HG03066 (cell line): ENCODE data around the gene FRMD5.
"Not testable (repeated sequence)": the region's sequence is repeated elsewhere in the genome, so short reads cannot be mapped to it uniquely, and the experiment has no call there.

Experiments used
- ATAC-seq: cut with Tn5 transposase; IDR thresholded peaks from one replicate; pipeline ENCODE4 v1.9.1; 2021; ENCODE audit warnings: low read depth; ENCODE audit not compliant: unreplicated experiment

The FRMD5 gene

DNA sequence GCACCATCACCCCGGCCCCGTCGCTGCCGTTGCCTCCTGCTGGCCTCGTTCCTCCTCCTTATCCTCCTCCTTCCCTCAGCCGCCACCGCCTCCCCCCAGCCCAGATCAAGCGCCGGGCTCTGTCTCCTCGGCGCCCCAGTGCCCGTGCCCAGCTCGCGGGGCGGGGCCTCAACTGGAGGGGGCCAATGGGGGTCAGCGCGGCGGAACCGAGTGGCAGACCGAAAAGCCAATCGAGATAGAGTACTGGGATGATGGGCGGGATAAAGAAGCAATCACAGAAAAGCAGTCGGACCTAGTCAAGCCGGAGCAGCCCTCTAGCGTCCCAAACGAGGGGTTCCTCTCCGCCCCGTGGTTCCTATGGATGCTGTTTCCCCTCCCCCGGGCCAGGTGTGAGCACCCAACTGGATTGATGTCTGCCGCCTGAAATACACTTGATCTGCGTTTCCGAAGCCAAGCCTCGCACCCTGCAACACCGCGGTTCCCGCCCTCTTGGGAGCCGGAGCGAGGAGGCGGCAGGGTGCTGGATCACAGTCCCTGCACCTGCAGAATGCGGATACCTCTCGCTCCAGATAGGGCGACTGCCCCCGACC is at the start of gene FRMD5:
Gene FRMD5, minus strand, starts transcription at position 121 of the 590 bp plus-strand sequence.
- ATAC-seq: peak; percentile 93

DNA sequence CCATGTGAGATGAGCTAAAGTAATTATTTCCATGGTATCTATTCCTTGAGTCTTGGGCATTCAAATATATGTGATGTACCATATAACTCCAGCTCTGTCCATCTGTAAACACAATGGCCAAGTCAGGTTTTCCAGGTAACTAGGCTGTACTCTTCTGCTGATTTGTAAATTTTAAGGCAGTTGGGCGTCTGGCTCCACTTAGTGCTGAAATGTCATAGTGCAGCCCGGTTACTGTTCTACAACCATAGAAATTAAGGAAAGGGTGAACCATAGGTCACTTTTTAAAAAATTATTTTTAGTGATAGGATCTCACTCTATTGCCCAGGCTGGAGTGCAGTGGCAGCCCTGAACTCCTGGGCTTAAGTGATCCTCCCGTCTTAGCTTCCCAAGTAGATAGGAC is 48.8 kb upstream of the FRMD5 start:
- no peak for ATAC-seq

DNA sequence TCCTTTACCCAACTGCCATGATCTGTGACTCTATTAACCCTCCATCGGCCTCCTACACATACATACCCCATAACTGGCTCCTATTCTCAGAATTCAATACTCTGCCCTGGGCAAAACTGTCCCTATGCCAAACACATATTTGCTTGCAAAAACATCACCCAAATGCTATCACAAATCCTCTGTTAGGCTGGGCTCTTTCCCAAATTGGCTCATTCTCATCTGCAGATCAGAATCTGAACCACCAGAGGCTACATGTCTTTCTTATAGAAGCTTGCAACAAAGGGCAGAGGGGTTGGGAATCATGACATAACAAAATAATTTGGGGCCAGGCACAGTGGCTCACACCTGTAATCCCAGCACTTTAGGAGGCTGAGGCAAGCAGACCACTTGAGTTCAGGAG is 48.1 kb upstream of the FRMD5 start:
- ATAC-seq: no peak

DNA sequence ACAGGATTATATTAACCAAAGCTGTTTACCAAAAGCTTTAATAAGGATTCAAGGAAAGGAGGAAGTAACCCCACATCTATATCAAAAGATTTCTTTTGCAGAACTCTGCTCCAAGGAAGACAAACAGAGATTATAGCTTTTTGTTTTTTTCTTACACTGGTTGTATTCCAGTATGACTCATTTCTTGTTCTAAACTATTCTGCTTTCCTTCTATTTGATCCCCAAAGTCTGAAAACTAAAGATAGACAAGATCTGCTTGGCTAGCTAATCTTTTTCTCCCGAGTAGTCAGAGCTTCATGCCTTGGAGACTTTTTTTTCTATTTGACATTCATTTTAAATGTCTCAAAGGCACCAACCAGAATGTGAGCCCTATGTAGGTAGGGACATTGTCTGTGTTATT is 36.8 kb upstream of the FRMD5 start:
- ATAC-seq: no peak

DNA sequence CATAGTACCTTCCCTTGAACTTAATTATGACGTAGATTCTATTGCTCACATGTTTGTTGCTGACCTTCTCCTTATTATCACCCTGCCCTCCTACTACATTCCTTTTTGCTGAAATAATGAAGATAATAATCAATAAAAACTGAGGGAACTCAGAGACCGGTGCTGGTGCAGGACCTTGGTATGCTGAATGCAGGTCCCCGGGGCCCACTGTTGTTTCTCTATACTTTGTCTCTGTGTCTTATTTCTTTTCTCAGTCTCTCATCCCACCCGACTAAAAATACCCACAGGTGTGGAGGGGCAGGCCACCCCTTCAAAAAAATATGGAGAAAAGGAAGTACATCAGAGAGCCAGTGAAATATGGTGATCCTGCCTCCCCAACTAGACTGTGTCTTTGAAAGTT is 34.2 kb upstream of the FRMD5 start:
- not testable (repeated sequence) for ATAC-seq

DNA sequence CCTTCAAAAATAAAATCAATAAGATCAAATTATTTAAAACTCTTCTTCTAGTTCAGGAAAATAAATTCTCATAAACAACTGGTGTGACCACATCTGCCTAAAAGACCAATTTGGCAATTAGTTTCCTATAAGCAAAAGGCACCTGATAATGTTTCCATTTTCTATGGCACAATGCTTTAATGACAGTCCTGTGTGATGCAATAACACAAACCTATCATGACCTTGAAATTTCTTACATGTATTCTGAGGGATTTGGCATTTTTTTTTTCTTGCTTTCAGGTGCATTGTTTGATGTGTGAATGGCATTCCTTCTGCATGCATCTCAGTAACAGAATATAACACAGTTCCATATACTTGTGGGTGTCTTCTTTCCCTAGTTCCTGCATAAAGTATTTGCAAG is 32.5 kb upstream of the FRMD5 start:
- ATAC-seq: no peak

DNA sequence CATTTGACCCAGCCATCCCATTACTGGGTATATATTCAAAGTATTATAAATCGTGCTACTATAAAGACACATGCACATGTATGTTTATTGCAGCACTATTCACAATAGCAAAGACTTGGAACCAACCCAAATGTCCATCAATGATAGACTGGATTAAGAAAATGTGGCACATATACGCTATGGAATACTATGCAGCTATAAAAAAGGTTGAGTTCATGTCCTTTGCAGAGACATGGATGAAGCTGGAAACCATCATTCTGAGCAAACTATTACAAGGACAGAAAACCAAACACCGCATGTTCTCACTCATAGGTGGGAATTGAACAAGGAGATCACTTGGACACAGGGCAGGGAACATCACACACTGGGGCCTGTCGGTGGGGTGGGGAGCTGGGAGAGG is 31.9 kb upstream of the FRMD5 start:
- not testable (repeated sequence) for ATAC-seq

DNA sequence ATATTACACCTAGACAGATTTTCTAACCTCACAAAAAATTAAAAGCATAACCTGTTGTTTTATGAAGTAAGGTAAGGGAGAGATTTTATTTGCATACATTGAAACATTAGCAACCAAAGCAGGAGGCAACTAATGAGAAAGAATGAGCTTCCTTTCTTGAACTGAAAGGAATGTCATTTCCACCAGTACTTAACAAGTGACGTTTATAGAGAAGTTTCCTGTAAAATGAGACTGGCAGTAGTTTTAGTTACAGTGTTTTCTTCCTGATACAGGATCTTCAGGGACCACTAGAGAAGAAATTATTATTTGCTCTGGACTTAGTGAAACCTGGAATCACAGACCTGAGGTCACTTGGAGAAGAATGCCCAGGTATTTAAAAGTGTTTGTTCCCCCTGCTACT is 27.4 kb upstream of the FRMD5 start:
- ATAC-seq: no peak

DNA sequence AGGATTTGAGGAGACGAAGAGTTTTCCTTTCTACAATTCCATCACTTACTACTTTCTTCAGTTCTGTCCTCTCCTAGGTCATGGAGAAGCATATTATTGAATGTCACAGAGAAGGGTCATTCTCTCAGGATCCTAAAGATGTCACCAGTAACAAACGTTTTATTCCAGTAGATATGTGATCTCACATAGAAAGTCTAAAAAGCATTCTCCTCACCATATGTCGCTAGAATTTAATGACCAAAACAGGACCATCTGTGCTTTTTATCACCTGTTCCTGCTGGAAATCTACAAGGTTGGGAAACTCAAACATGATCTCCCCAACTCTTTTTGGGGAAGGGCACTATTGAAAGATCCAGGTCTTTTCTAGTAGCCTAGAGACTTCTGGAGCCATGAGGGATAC is 24.0 kb upstream of the FRMD5 start:
- ATAC-seq: no peak

DNA sequence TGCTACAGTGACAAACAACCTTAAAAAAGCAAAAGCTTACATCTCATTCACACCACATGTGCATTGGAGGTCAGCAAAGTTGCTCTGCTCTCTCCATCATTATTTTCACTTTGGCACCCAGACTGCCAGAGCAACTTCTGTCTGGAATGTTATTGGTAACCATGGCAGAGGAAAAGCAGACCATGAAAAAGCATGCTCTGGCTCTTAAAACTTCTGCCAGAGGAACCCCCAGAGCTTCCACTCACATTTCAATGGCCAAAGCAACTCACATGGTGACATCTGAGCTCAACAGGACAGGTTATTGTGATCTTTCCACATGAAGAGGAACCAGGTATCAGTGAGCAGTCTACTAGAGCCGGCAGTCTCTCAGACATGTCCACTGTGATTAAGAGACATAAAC is 21.9 kb upstream of the FRMD5 start:
- ATAC-seq: no peak

DNA sequence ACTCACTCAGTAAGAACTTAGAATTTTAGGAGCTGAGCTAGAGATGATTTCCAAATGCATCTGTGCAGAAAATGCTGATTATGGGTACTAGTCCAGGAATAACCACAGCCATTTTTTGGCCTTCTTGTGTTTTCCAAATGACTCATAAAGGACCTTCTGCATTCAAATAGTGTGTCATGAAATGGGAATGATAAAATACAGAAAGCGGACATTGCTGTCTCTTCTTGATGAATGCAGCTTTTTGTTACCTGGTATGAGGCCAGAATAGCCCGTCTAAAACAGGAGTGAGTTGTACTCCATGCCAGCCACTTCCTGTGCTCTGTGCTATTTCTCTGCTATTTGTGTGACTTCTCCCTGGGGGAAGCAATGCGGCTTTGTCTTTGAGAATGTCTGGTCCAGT is 20.5 kb upstream of the FRMD5 start:
- no peak for ATAC-seq

DNA sequence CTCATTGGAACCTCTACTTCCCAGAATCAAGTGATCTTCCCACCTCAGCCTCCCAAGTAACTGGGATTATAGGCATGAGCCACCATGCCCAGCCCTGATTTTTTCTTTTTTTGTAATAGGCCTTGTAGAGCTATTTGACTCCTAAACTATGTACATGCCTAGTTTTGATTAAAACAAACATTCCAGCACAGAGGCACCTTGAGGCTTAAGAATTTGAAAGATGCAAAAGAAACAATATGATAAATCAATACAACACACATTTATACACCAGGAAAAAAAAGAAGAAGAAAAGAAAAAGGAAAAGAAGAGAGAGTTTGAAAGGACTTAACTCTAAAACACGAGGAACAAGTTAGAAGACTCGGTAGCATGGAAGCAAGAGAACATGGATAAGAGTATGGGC is 13.9 kb upstream of the FRMD5 start:
- no peak for ATAC-seq

DNA sequence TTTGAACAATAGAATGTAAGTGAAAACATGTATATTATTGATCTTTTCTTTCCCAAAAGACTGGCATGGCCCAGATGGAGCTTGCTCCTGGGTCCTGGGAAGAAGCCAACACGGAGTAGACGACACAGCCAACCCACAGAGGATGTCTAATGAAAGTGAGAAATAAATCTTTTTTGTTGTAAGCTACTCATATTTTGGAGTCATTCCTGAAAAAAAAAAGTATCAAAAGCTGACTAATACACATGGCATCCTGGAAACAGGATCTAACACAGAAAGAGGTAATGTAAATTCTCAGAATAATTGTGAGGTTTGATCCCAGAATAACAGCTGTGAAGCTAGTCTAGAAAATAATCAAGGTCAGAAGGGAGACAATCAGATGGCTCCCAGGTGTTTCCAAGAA is 12.6 kb upstream of the FRMD5 start:
- ATAC-seq: no peak

DNA sequence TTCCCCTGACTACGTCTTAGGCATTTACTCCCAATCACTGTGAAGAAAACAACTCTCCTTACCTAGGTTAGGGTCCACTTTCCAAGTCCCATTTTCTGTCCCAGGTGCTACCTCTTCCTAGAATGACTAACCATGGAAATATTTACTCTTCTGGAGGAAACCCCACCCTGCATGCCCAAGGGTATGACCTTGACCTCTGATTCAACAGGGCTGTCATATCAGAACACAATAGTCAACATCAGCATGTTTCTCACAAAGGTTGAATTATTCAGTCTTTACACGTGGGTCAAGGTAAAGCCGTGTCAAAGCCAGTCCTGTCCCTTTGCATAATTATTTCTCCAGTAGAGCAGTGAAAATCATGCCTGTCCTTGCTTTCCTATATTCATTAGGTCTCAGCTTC is 4.3 kb upstream of the FRMD5 start:
- no peak for ATAC-seq

DNA sequence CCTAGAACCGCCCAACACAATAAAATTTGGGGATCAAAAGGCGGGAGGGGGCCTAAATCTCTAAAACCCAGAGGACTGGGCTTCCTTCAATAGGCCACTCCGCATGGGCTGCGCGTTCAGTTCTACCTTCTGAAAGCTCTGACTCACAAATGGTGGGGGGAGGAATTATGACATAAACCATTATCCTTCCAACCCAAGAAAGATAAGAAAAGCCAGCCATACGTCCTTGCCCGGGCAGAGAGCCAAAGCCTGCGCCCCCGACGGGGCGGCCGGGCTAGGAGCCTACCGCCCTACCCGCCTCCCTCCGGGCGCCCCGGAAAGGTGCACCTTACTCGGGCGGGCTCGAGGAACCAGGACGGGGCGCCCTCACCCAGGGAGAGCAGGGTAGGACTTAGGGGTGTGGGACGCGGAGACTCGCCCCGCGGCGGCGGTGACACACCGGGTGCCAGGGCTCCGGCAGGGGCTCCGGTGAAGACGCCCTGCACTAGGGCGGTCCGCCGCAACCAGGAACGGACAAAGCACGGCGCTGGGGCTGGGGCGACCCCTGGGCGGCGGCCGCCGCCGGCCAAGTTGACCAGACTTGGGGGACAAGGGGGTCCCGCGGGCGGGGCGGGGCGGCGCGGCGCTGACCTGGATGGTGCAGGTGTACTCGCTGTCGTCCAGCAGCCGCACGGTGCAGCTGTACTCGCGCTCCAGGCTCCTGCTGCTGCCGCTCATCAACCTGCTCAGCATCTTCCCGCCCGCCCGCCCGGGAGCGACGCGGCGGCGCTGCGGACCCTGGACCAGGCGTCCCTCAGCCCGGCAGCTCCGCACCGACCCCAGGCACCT is 534 bp downstream of the FRMD5 start:
- ATAC-seq: peak; percentile 27

DNA sequence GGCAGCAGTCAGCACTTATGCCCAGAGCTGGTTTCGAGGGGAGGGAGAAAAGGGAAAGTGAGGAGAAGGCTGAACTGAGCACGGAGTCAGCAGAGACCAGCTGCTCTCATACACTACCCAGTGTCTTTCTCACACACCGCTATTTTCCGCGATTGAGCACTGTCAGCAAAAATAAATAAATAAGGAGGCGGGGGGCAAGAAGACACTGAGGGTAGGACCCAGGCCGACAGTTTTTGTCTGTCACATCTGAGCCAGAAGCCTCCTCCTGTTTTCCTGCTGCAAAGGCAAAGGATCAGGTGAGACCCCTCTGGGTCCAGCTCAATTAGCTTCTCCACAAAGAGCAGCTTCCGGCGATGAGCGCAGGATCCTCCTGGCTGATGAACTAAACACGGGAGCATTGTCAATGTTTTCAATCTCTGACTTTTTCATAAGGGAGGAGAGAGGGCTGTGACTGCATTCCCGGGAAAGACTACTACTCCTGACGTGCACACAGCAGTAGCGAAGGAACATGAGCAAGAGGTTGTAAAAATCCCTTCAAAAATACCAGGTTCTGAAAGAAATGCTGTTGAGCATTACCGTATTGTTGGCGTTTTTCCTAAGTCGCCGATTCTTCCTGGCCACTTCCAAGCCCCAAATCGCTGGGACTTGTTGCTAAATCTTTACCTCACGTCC is 1.3 kb downstream of the FRMD5 start:
- no peak for ATAC-seq

DNA sequence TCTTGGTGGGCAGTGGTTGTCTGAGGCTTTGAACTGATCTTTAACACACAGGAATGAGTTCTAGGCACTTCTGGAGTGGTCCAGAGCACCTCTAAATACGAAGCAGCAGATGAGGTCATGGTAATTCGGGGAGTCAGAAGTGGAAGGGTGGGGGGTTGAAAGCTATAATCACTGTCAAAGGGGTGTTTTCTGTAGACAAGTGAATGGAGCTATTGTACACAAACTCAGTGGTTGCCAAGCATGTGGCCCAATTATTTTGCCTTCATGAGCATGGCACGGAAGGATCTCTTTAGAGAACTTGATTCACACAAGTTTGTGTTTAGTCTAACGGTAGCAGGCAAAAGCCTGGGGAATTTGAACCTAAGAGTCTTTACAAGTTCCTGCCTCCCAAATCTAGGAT is 6.3 kb downstream of the FRMD5 start:
- ATAC-seq: no peak

DNA sequence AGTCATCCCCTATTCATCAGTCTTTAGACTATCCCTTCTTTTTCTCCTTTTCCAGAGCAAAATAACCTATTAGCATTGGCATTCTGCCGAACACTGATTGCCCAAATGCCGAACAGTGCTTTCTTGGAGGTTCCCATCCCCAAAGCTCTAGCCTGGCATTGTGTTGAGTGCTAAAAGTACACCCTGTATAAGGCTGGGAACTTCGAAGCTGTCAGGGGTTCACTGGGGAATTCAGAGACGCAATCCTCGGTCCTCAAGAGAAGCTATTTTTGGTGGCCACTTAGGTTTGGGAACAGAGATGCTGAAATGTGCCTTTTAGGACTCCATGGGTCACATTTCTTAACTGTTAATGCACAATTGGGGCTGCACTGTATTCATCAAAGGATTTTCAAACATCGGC is 8.4 kb downstream of the FRMD5 start:
- ATAC-seq: no peak

DNA sequence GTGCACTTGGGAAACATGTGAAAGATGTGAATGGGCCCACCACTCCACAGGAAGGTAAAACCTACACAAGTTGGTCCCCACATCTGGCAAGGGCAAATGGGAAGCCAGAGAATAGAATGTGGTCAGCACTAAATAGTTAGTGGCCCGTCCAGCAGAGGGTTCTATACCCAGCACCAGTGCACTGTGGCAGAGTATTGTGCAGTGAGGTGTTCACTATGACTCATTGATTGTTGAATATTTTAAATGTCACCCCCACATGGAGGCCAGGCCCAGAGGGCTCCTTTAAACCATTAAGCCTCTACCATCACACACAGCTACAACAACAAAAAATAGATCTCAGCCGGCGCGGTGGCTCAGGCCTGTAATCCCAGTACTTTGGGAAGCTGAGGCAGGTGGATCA is 11.7 kb downstream of the FRMD5 start:
- ATAC-seq: no peak

DNA sequence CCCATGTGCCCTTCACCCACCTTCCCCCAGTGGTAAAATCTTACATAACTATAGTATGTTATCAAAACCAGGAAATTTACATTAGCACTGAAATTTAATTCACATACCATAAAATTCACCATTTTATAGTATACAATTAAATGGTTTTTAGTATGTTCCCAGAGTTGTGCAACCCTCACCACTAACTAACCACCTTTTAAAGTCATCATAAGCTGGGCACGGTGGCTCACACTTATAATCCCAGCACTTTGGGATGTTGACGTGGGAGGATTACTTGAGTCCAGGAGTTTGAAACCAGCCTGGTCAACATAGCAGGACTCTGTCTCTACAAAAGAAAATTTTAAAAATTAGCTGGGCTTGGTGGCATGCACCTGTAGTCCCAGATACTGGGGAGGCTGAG is 13.7 kb downstream of the FRMD5 start:
- ATAC-seq: no peak

DNA sequence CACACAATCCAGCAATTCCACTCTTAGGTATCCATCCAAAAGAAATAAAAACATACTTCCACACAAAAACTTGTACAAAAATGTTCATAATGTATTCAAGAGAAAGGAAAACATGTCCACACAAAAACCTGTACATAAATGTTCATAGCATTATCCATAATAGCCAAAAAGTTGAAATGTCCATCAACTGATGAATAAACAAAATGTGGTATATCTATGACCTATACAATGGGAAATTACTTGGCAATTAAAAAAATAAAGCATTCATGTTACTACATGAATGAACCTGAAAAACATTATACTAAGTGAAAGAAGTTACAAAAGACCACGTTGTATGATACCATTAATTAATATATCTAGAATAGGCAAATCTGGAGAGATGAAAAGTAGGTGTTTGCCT is 17.9 kb downstream of the FRMD5 start:
- ATAC-seq: no peak

DNA sequence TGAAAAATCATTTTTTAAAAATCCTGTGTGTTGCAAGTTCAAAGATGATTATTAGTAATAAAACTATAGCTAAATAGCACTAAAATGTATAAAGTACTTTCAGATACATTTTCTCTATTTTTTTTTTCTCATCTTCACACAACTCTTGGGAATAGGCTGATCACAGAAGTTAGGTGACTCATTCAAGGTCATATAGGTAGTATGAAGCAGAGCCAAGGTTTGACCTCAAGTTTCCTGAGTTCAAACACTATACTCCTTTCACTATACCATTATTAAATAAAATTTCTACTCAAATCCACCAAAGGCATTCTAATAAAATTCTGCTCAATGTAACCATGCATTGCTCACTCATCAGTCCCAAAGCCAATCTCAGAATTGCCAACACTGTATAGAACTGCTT is 21.3 kb downstream of the FRMD5 start:
- ATAC-seq: no peak
